GM18870 (cell line): Measurements from ENCODE around the gene CAMSAP1.

Experiments
- ATAC-seq: cut with Tn5 transposase; IDR thresholded peaks from one replicate; pipeline ENCODE4 v1.9.1; 2021; ENCODE audit warnings: moderate library complexity; ENCODE audit not compliant: unreplicated experiment

CAMSAP1 gene

DNA sequence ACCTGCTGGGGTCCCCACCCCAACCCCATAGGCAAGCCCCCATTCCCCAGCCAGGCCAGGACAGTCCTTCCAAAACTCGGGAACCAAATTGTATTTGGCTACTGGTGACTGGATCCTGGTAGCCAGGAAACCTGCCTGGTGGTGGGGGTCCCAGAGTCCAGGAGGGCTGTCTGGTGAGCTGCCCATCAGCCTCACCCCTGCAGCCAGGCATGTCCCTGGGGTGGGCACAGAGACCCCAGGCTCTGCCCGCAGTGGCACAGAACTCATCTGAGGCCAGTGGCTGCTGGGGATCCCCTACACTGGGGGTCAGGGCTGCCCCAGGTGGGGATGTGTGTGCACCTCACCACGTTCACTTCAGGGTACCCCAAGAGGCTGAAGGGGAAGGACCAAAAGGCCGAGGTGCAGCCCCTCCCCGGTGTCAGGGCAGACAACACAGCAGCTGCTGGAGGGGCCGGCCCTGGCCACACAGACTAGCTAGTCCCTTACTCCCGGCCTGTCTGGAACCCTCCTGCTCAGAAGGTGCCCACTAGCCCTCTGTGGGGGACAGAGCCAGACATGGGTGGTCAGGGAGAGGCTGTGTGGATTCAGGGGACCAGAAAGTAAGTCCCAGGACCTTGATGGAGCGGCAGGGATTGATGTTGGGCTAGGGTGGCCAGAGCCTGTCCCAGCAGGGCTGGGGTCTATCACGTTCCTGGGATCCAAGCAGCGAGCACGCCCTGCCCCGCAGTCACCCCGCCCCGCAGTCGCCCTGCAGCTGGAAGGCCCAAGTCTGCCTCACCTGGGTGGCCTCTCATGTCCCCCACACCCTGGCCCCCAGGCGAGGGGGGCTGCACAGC is 113.9 kb downstream of the CAMSAP1 start:
- ATAC-seq, result no peak

DNA sequence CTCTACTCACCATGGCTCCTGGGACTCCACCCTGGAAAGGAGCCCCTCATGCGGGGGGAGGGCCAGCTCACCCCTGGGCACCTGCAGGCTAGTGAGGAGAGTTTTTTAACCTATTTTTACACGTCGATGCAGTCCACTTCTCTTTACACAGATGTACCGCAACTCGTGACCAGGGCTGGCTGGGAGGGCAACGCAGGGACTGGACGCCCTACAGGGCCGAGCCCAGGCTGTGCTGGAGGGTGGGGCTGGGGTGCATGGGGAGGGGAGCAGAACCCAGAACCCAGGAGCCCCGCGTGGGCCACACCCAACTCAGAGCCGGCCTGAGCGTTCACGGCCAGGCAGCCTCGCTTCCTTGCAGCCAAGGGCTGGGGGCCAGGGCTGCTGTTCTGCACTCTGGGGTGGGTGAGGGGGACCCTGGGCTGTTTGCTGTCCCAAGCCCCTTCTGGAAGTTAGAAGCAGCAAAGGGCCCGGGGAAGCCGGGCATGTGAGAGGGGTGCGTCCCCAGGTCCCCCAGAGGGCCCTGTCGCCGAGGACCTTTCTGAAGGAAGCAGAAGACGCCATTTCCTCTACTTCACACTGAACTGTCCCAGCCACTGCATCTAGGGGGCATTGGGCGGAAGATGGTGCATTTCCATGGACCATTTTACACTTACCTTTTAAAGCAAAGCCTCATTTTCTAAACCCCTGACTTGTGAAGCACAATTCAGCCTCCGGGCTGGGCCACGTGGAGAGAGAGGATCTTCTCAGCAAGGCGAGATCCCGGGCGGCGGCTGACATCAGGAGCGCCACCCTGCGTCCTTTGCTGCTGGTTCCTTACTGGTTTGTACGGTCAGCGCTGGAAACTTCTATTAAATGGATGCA is 114.8 kb downstream of the CAMSAP1 start:
- ATAC-seq, result no peak

- no peak for ATAC-seq
These were observed 115.7 kb downstream of the CAMSAP1 start for GRCh38 chr9:135791431-135792267.

GRCh38 chr9:135790850-135791249 is 116.5 kb downstream of the CAMSAP1 start:
- no peak for ATAC-seq

DNA sequence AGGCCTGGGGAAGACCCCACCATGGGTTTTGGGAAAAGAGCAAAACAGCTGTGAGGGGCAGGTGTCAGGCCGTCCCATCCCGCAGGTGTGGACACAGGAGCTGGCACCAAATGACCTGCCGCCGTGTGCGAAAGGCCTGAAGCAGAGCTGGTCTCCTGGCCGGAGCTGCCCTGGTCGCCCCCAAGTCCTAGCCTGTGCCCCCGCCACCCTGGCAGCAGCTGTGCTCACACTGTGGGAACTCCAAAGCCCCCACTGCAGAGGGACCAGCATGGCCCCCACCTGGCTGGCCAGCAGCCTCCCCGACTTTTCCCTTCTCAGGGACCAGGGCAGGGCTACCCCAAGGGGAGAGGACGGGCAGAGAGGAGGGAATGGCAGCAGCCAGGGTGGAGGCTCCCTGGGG is 117.0 kb downstream of the CAMSAP1 start:
- no peak for ATAC-seq

DNA sequence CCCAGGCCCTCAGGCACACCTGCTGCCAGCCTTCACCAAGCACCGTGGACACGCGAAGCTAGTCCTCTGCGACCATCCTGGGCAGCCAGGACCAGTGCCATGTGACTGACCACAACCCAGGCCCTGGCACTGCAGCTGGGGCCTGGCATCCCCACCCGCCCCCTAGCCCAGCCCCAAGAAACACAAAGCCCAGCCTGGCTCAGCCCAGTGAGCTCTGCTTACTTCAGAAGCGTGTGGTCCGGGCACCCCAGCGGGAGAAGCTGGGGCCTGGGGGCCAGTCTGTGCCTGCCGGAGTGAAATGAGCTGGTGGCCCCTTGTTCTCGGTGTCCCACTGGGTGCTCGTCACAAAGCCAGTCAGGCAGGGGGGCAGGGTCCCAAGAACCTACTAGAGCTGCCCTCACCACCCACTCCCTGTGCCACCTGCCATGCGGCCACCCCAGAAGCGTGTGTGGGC is 117.5 kb downstream of the CAMSAP1 start:
- no peak for ATAC-seq

DNA sequence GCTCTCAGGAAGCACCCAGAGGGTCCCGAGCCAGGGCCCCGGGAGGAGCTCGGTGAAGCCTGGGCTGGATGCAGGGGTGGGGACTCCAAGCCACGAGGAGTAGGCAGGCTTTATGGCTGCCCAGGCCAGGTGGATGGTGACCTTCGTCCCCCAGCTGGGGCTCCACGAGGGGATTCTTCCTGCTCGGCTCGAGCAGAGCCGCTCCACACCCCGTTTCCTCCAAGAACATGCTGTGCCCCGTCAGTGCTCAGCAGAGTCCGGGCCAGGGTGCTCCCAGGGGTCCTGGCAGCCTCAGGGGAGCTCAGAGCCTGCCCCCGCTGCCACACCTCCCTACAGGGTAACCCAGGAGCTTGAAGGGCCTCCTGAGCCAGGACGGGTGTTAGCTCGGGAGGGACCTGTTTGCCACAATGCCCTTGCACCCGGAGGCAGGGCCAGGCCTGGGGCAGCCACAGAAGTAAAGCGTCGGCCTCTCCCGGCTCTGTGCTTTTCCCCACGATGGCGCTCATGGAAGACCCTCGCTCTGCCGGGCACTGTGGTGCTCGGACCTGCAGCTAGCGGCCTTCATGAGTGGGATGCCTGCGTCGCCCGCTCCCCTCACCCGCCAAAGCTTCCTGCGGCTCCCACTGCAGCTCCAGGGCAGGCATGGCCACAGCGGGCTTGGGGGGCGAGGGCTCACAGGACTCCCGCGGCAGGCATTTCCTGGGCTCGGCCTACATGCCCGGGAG is 118.6 kb downstream of the CAMSAP1 start:
- ATAC-seq, result no peak

GRCh38 chr9:135787776-135788575 is 119.4 kb downstream of the CAMSAP1 start:
- ATAC-seq, result no peak

DNA sequence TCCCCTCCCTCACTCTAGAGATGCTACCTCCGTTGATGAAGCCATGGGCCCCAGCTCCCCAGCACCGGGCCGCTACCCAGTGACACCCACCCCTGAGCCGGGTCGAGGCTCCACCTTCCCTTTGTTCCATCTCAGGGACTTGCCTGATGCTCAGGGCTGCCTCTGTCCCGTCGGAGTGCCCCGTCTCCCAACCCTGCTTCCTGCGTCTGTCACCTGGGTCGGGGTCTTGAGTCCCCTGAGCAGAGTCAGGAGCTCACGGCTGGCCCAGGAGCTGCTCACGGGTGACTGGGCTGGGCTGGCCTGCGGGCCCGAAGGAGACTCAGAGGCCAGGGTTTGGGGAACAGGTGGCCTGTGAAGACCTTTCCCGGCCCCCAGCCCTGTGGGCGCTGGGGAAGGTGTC is 120.0 kb downstream of the CAMSAP1 start:
- ATAC-seq, result no peak

GRCh38 chr9:135786146-135786690 is 121.1 kb downstream of the CAMSAP1 start:
- no peak for ATAC-seq

GRCh38 chr9:135785013-135785575 is 122.3 kb downstream of the CAMSAP1 start:
- no peak for ATAC-seq

GRCh38 chr9:135783540-135784245 is 123.7 kb downstream of the CAMSAP1 start:
- no peak for ATAC-seq

DNA sequence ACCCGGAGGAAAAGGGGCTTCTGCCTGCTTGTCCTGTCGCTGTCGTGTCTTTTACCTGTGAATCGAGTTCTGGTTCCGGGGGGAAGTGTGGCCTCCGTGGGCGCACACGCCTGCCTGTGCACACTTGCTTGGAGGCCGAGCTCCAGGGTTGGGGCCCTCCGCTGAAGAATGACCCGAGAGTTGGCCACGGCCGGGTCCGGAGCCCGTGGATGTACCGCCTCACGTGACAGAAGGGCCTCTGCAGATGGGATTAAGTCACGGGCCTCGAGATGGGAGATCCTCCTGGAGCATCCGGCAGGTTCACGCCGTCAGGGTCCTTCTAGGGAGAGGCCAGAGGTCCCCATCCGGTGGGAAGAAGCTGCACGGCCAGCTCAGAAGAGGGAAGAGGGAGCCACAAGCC is 124.4 kb downstream of the CAMSAP1 start:
- ATAC-seq, result no peak

DNA sequence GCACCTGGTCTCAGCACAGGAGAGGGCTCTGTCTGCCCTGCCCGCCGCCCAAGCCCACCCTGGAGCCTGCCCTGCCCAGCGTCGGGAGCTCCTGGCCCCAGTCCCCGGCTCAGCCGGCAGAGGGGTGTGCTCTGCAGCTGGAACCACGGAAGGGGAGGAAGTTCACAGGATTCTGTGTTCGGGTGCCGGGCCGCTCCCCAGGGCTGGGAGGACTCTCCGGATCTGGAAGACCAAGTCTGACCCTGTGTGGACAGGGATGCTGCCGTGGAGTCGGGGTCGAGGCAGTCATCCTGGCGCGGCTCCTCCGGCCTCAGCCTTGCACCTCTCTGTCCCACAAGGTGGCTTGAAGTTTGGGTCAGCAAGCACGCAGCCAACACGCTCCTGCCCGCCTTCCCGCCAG is 126.7 kb downstream of the CAMSAP1 start:
- no peak for ATAC-seq

GRCh38 chr9:135780086-135780485 is 127.3 kb downstream of the CAMSAP1 start:
- no peak for ATAC-seq

- ATAC-seq, result no peak
These were observed 127.8 kb downstream of the CAMSAP1 start for GRCh38 chr9:135779571-135779970.

- ATAC-seq, result no peak
These were observed 128.9 kb downstream of the CAMSAP1 start for GRCh38 chr9:135778421-135778820.

- ATAC-seq, result no peak
These were observed 129.6 kb downstream of the CAMSAP1 start for GRCh38 chr9:135777623-135778177.
